Choroid plexus epithelial cell (primary cell): Measurements from ENCODE around the gene SMU1.
"Not testable (repeated sequence)": the region's sequence is repeated elsewhere in the genome, so short reads cannot be mapped to it uniquely, and the experiment has no call there.

Source experiments
- DNase-seq: peaks from one replicate; pipeline ENCODE4 v3.0.0-alpha.2; 2010; ENCODE audit warnings: low read depth
- H3K4me3 ChIP-seq: 2 replicates; pipeline ENCODE4 v1.5.1; 2011; ENCODE audit warnings: low read depth, mild to moderate bottlenecking, control low read depth, low read length, moderate library complexity
- TF ChIP-seq, protein P1 (sequence below): conservative IDR thresholded peaks from 2 replicates; pipeline ENCODE4 v1.5.1; 2011; ENCODE audit warnings: low read depth, mild to moderate bottlenecking, control low read depth, inconsistent platforms, low read length, moderate library complexity

Gene SMU1

DNA sequence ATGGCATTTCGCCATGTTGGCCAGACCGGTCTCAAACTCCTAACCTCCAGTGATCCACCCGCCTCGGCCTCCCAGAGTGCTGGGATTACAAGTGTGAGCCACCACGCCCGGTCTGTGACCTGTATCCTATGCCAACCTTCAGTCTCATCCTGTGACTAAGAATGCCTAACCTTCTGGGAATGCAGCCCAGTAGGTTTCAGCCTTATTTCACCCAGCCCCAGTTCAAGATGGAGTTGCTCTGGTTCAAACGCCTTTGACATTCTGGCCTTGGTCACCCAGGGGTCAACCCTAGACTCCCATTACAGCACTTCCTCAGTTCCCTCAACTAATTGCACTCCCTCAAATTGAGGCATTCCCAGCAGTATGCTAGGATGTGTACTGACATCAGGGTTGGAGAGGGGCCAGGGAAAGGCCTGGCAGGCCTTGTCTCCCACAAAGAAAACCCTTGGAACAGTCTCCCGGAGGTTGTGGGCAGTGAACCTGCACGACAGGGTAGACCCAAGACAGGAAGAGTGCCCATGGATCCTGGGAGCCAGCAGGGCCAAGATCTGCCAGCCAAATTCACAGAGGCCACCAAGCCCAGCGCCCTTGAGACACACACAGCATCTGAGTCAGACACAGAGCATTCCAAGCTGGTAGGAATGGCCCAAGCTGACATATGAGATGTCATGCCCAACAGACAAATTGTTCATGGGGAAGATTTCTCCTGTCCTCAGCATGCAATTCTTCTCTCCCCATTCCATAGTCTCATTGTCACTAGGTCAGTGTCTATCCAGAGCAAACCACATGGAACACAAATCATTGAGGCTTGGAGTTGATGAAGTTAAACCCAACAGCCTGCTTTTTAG, 24.9 kb upstream of the SMU1 start:
- TF ChIP-seq, protein P1, sequence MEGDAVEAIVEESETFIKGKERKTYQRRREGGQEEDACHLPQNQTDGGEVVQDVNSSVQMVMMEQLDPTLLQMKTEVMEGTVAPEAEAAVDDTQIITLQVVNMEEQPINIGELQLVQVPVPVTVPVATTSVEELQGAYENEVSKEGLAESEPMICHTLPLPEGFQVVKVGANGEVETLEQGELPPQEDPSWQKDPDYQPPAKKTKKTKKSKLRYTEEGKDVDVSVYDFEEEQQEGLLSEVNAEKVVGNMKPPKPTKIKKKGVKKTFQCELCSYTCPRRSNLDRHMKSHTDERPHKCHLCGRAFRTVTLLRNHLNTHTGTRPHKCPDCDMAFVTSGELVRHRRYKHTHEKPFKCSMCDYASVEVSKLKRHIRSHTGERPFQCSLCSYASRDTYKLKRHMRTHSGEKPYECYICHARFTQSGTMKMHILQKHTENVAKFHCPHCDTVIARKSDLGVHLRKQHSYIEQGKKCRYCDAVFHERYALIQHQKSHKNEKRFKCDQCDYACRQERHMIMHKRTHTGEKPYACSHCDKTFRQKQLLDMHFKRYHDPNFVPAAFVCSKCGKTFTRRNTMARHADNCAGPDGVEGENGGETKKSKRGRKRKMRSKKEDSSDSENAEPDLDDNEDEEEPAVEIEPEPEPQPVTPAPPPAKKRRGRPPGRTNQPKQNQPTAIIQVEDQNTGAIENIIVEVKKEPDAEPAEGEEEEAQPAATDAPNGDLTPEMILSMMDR, result no peak
- DNase-seq, result no peak
- no peak overlapping the region for H3K4me3 ChIP-seq

DNA sequence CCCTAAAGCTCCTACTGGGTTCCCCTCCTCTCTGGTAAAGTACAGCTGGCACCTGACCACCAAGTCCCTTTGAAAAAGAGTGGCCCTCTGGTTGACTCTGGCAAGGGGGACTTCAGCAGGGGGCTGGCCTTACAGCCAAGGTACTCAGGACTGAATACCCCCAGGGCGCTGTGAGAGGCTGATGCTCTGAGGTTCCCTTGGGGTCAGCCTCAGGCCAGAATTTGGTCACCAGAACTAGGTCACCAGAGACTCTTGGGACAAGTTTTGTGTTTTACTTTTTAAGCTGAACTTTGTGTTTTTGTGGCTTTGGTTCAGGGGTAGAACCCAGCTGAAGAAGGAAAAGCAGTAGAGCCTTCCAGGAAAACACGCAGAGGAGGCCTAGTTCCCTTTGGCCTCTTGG, 23.3 kb upstream of the SMU1 start:
- DNase-seq, result no peak
- TF ChIP-seq, protein P1, result no peak
- no peak overlapping the region for H3K4me3 ChIP-seq

DNA sequence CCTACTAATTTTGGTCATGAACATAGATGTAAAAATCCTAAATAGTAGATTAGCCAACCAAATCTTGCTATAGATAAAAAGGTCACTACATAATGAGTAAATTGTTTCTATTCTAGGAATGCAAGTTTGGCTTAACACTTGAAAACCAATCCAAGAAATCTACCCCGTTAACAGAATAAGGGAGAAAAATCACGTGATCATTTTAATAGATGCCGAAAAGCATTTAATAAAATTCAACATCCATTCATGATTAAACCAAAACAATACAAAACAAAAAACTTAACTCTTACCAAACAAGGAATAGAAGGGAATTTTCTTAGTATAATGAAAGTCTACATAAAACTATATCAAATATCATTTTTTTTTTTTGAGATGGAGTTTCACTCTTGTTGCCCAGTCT, 20.7 kb upstream of the SMU1 start:
- DNase-seq, result no peak
- TF ChIP-seq, protein P1, result no peak

DNA sequence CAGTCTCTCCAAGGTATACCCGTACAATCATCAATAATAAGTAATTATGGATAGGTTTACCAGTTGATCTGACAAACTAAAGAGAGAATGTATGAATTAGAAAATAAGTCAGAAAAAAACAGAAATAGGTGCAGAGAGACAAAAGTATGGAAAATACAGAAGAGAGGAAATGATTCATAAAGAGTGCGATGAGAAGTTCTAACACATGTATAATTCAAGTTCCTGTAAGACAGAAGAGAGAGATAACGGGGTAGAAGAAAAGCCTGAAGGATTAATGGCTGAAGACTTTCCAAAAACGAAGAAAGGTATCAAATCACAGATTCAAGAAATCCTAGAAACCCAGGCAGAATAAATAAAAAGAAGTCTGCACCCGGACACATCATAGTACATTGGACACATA, 16.2 kb upstream of the SMU1 start:
- no peak overlapping the region for H3K4me3 ChIP-seq
- DNase-seq, result no peak
- TF ChIP-seq, protein P1, result no peak

More for the DNA sequence above, 20.7 kb upstream of the SMU1 start:
- H3K4me3 ChIP-seq, result no peak overlapping the region

DNA sequence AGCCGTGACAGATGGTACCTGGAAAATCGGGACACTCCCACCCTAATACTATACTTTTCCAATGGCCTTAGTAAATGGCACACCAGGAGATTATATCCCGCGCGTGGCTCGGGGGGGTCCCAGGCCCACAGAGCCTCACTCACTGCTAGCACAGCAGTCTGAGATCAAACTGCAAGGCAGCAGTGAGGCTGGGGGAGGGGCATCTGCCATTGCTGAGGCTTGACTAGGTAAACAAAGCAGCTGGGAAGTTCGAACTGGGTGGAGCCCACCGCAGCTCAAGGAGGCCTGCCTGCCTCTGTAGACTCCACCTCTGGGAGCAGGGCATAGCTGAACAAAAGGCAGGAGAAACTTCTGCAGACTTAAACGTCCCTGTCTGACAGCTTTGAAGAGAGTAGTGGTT, 9.2 kb upstream of the SMU1 start:
- H3K4me3 ChIP-seq, DNase-seq: not testable (repeated sequence)

DNA sequence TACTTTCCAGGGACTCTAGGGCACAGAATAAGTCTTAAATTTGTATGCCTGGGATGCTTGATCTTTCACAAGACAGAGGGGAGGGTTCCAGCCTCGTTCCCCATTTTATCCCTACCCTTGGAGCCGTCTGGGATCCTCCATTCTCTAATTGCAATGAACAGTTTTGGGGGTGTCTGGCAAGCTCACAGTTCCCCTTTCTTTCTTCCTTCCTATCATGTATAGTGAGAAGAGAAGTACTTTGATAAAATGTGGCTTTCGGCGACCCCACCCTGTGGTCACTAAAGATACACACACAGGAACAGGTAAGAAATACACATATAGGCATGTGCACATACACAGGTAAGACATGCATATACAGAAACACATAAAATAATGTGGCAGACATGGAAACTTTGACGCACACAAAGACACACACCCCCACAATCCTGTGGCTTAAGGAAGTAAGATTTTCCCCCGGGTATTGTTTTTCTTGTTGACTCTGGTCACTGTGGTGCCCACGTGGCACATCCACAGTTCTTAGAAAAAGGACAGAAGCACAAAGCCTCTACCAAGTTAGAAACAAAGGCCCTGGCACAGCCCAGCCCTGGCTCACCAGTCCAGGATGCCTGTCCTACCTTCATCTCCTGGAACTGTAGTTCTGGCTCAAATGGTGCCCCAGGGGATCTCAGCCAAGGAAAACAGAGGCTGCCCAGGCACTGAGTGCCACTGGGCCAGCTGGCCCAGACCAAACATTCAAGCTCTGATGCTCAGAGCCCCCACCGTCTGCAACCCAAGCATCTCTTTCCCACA, 6.3 kb upstream of the SMU1 start:
- H3K4me3 ChIP-seq, result no peak overlapping the region
- TF ChIP-seq, protein P1, result no peak
- DNase-seq, result no peak

DNA sequence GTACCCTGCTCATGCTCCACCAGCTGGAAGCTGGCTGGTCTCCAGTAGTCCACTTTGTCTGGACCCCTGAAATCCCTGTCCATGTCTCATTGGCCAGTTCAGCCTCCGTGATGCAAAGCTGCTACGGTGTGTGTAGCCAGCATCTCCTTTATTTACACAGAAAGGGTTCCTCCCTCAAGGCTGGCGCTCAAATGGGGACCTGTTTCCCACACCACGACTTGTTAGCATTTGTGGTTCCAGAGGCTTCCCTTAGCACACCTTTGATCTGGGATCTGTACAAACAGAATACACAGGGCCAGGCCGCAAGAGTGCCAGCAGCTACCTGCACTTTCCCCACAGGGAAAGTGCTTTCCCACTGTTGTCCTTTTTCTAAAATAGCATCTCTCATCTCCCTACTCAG, 5.7 kb upstream of the SMU1 start:
- TF ChIP-seq, protein P1, result no peak
- no peak overlapping the region for H3K4me3 ChIP-seq
- DNase-seq, result no peak
